CD14-positive monocyte (primary cell): ENCODE results near the gene INPP5E. TPM values are rescaled to one million over a fixed set of nuclear protein-coding genes. Genes with fewer than 3 reads are reported as not detected.
"Not testable (repeated sequence)": the region's sequence is repeated elsewhere in the genome, so short reads cannot be mapped to it uniquely, and the experiment has no call there.

ENCODE experiments used
- DNase-seq, 3 donors: peaks; one replicate each; pipeline ENCODE4 v3.0.0-alpha.2; 2011 to 2022
- H2AFZ ChIP-seq: 2 replicates; pipeline ENCODE4 v1.6.0; 2012; ENCODE audit warnings: mild to moderate bottlenecking, low read depth, low read length, inconsistent platforms; ENCODE audit not compliant: insufficient read depth, poor library complexity, severe bottlenecking
- H3K27ac ChIP-seq, 2 donors: 1 replicate in 1 of 2; 2 replicates in 1 of 2; pipeline ENCODE4 v1.5.1; 2012 to 2013; ENCODE audit warnings: low read length in 2 of 2, control low read depth in 1 of 2, inconsistent platforms in 1 of 2, low read depth in 1 of 2, mild to moderate bottlenecking in 1 of 2
- H3K27me3 ChIP-seq, 2 donors: one replicate each; pipeline versions ENCODE4 v1.6.0 to v1.6.1; 2011 to 2013; ENCODE audit warnings: low read length in 2 of 2; ENCODE audit not compliant: control insufficient read depth in 2 of 2, insufficient read depth in 2 of 2
- H3K36me3 ChIP-seq, 2 donors: replicated peaks in 1 of 2; 1 replicate in 1 of 2; 2 replicates in 1 of 2; pipeline versions ENCODE4 v1.5.1 to v1.6.1; 2012 to 2013; ENCODE audit warnings: low read length in 2 of 2, control low read depth in 1 of 2, inconsistent platforms in 1 of 2, mild to moderate bottlenecking in 1 of 2; ENCODE audit not compliant: insufficient read depth in 2 of 2, control insufficient read depth in 1 of 2
- H3K4me1 ChIP-seq, 2 donors: 1 replicate in 1 of 2; 2 replicates in 1 of 2; pipeline versions ENCODE4 v1.5.1 to v1.6.1; 2012 to 2013; ENCODE audit warnings: low read length in 2 of 2, control low read depth in 1 of 2, inconsistent platforms in 1 of 2, mild to moderate bottlenecking in 1 of 2, moderate library complexity in 1 of 2; ENCODE audit not compliant: insufficient read depth in 2 of 2, control insufficient read depth in 1 of 2
- H3K4me2 ChIP-seq: replicated peaks from 2 replicates; pipeline ENCODE3; 2012; ENCODE audit warnings: low read length, moderate library complexity, mild to moderate bottlenecking; ENCODE audit not compliant: poor library complexity, severe bottlenecking; ENCODE audit errors: extremely low read depth
- H3K4me3 ChIP-seq, 3 experiments: fragments of 200-600 bp in 1 of 3; sonication (generic) in 1 of 3; replicated peaks in 1 of 3; 1 replicate in 2 of 3; 2 replicates in 1 of 3; pipeline ENCODE4 v1.5.1; 2011 to 2013; ENCODE audit warnings: low read length in 3 of 3, mild to moderate bottlenecking in 3 of 3, control low read depth in 2 of 3, low read depth in 2 of 3, inconsistent platforms in 1 of 3, moderate library complexity in 1 of 3
- H3K79me2 ChIP-seq: 2 replicates; pipeline ENCODE4 v1.6.0; 2012; ENCODE audit warnings: mild to moderate bottlenecking, control low read depth, inconsistent platforms, low read length, moderate library complexity; ENCODE audit not compliant: insufficient read depth
- H3K9ac ChIP-seq: 2 replicates; pipeline ENCODE4 v1.6.0; 2017; ENCODE audit warnings: low read length, mild to moderate bottlenecking; ENCODE audit not compliant: insufficient read depth, poor library complexity, severe bottlenecking
- H3K9me3 ChIP-seq, 2 donors: replicated peaks in 1 of 2; 1 replicate in 1 of 2; 2 replicates in 1 of 2; pipeline versions ENCODE4 v1.5.1 to v1.6.1; 2012 to 2013; ENCODE audit warnings: low read length in 2 of 2, control low read depth in 1 of 2; ENCODE audit not compliant: control insufficient read depth in 1 of 2, insufficient read depth in 1 of 2
- H4K20me1 ChIP-seq: 2 replicates; pipeline ENCODE4 v1.6.0; 2012; ENCODE audit warnings: mild to moderate bottlenecking, low read length, control low read depth, moderate library complexity; ENCODE audit not compliant: insufficient read depth
- H3K27ac Mint-ChIP-seq, 7 donors: one replicate each; pipeline ENCODE4 v1.8.0; 2020; ENCODE audit warnings: mild to moderate bottlenecking in 7 of 7, mixed read lengths in 7 of 7, moderate library complexity in 6 of 7, inconsistent platforms in 2 of 7
- H3K27me3 Mint-ChIP-seq, 3 donors: one replicate each; pipeline ENCODE4 v1.8.0; 2021 to 2022; ENCODE audit warnings: low read depth in 3 of 3, mild to moderate bottlenecking in 3 of 3, mixed read lengths in 3 of 3, moderate library complexity in 3 of 3, inconsistent platforms in 1 of 3
- H3K36me3 Mint-ChIP-seq, 2 donors: one replicate each; pipeline ENCODE4 v1.8.0; 2020; ENCODE audit warnings: mixed read lengths in 2 of 2, inconsistent platforms in 1 of 2, mild to moderate bottlenecking in 1 of 2
- H3K4me1 Mint-ChIP-seq: one replicate; pipeline ENCODE4 v1.8.0; 2020; ENCODE audit warnings: mild to moderate bottlenecking, mixed read lengths
- H3K4me3 Mint-ChIP-seq, 2 donors: one replicate each; pipeline ENCODE4 v1.8.0; 2020; ENCODE audit warnings: mild to moderate bottlenecking in 2 of 2, mixed read lengths in 2 of 2, moderate library complexity in 1 of 2
- H3K9me3 Mint-ChIP-seq, 7 donors: one replicate each; pipeline ENCODE4 v1.8.0; 2020 to 2022; ENCODE audit warnings: mixed read lengths in 7 of 7, mild to moderate bottlenecking in 6 of 7, moderate library complexity in 6 of 7, inconsistent platforms in 2 of 7
- WGBS: methylation state at CpG from one replicate; pipeline ENCODE4 v1.1.5; 2013; ENCODE audit warnings: missing lambda C conversion rate; ENCODE audit not compliant: insufficient coverage; 5-methylcytosine and 5-hydroxymethylcytosine counted together
- intact Hi-C, 2 donors: fragments of 100-400 bp; cut with micrococcal nuclease; formaldehyde crosslinking; loops; one replicate each; pipeline versions ENCODE4 v1.15.0 to v1.15.1; 2023
- polyA plus RNA-seq, 3 donors: library from polyadenylated mRNA; depleted of rRNA in 1 of 3; unstranded in 2 of 3; stranded (reverse) in 1 of 3; fragments of 300-500 nt in 2 of 3; fragments of >200 nt in 1 of 3; fragmentation: Illumina TruSeq in 2 of 3; gene quantifications; 1 replicate in 2 of 3; 2 replicates in 1 of 3; pipeline ENCODE4 v1.2.3, GENCODE V29; 2012 to 2021
- TF ChIP-seq, protein P1 (sequence below): fragments of 200-600 bp; IDR thresholded peaks from one replicate; pipeline ENCODE4 v1.8.0; 2022; ENCODE audit warnings: antibody characterized with exemption, mild to moderate bottlenecking

The INPP5E gene
- polyA plus RNA-seq, 3 donors = 1.0 to 8.0 (median 1.0) TPM

DNA sequence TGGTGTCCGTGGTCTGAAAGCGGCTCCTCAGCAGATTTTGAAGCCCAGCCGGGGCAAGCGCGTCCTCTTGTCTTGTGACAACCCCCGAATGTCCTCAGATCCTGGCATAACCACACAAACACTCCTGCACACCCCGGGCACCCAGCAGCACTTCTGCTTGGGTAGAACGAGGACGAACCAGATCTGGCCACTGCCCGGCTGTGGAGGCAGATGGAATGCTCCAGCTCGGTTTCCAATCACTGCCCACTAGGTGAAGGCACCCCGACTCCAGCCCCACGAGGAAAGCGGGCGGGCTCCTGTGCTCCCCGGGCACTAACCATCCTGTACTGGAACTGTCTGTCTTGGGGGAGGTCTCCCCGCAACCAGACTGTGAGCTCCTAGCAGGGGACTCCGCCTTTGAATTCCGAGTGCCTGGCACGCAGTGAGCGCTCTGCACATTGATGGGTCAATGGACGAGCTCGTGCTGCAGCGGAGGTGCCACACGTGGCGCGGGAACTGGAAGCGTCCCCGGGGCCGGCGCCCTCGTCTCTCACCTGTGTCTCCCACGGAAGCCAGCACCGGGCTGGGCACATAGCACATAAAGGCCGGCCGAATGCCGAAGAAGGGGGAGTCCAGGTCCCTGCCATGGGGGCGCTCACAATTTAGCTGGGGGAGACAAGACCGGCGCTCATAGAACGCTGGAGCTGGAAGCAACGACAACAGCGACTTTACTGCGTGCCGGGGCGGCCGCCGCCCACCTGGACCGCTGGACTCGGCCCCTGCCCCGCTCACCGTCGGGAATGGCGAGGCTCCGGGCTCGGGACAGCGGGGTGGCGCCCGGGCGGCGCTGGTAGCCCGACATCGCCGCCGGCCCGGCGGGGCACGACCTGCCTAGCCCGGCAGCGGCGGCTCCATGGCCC, 29.8 kb downstream of the INPP5E start:
- Mint-ChIP-seq H3K9me3 (peaks cover 0 to 2% (median 0%) of the 10 kb centered on the region in 7 donors), H3K4me3 (peak overlapping the region; percentile 86 to 91), H3K36me3 (peaks cover 48 to 62% of the 10 kb centered on the region in 2 donors), H3K27ac (peak overlapping the region; percentile 38 to 95 (median 86)), H3K4me1 (peaks cover 29% of the 10 kb centered on the region), H3K27me3 (peaks cover 0 to 3% (median 0%) of the 10 kb centered on the region in 3 donors)
- H3K4me1 ChIP-seq = peaks cover 22 to 25% of the 10 kb centered on the region in 2 donors
- H4K20me1 ChIP-seq = peaks cover 3% of the 10 kb centered on the region
- peak overlapping the region in 1 of 2 donors; percentile 77 for H3K27ac ChIP-seq
- WGBS = 5% methylated on average over 67 of the region's 71 CpGs
- H3K4me3 ChIP-seq = peak overlapping the region; percentile 65 to 85 (median 66)
- H3K4me2 ChIP-seq = peak overlapping the region; percentile 91
- peak in 2 of 3 donors; percentile 3 to 20 for DNase-seq
- TF ChIP-seq, protein P1, sequence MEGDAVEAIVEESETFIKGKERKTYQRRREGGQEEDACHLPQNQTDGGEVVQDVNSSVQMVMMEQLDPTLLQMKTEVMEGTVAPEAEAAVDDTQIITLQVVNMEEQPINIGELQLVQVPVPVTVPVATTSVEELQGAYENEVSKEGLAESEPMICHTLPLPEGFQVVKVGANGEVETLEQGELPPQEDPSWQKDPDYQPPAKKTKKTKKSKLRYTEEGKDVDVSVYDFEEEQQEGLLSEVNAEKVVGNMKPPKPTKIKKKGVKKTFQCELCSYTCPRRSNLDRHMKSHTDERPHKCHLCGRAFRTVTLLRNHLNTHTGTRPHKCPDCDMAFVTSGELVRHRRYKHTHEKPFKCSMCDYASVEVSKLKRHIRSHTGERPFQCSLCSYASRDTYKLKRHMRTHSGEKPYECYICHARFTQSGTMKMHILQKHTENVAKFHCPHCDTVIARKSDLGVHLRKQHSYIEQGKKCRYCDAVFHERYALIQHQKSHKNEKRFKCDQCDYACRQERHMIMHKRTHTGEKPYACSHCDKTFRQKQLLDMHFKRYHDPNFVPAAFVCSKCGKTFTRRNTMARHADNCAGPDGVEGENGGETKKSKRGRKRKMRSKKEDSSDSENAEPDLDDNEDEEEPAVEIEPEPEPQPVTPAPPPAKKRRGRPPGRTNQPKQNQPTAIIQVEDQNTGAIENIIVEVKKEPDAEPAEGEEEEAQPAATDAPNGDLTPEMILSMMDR = no peak
- H3K9me3 ChIP-seq = no peaks in the 10 kb centered on the region
- intact Hi-C loops = loop anchor here in 1 of 2 donors (5.0 kb wide), 1 partner anchor 48 kb away; the partner anchor contains the start of gene DNLZ
- H3K79me2 ChIP-seq = peaks cover 42% of the 10 kb centered on the region
- H3K27me3 ChIP-seq = no peaks in the 10 kb centered on the region
- H3K9ac ChIP-seq = peak overlapping the region; percentile 94
- H3K36me3 ChIP-seq = peaks cover 52 to 60% of the 10 kb centered on the region in 2 donors
- H2AFZ ChIP-seq = peak overlapping the region; percentile 83

DNA sequence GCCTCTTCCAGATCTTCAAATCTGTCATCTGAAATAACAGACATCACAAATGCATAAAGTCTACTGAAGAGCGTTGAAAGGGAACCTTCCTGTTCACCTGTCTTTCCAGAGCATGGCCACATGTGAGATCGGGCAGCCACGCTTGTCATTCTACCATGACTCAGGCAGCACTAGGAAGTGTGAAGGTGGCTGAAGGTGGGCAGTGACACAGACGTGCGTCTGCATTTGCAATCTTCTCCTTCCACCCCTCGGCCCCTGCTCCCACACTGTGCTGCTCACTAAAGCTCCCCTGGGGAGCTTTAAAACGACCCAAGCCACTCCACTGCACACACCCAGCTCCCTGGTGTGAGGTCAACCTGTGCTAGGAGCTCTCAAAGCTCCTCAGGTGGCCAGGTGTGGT, 31.7 kb downstream of the INPP5E start:
- intact Hi-C loops = no loop called here
- no peak for DNase-seq

DNA sequence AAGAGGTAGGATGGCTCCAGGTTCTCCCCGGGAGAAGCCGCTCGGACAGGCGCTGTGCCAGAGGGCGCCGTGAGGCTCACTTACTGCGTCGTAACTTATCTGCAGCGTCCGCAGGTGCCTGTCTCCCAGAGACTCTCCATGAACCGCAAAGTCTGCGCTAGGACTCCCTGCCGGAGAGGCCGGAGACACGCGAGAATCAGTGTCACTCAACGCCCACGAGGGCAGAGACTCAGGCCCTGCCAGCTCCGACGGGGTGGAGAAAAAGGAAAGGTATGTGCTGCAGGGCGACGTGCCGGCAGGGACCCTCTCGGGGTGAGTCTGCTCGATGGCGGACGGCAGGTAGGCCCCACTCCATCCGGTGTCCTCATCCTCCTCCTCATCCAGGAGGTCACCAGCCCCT, 32.6 kb downstream of the INPP5E start:
- H3K27ac Mint-ChIP-seq, H3K9ac ChIP-seq, H3K4me3 ChIP-seq, H2AFZ ChIP-seq, DNase-seq, H3K9me3 Mint-ChIP-seq, H3K27me3 ChIP-seq, H3K9me3 ChIP-seq, H3K27me3 Mint-ChIP-seq, H3K4me2 ChIP-seq, H3K4me3 Mint-ChIP-seq, H3K27ac ChIP-seq, H4K20me1 ChIP-seq, intact Hi-C loops: not testable (repeated sequence)
- WGBS = 100% methylated on average over 11 of the region's 28 CpGs
- Histone ChIP-seq H3K36me3 (peaks cover 42 to 55% of the 10 kb centered on the region in 2 donors), H3K79me2 (peaks cover 25% of the 10 kb centered on the region), H3K4me1 (peaks cover 22 to 25% of the 10 kb centered on the region in 2 donors)
- H3K4me1 Mint-ChIP-seq = peaks cover 30% of the 10 kb centered on the region
- H3K36me3 Mint-ChIP-seq = peaks cover 37 to 63% of the 10 kb centered on the region in 2 donors

More for the DNA sequence above, 31.7 kb downstream of the INPP5E start:
- H3K4me1 Mint-ChIP-seq = peaks cover 30% of the 10 kb centered on the region
- no peak overlapping the region for H2AFZ ChIP-seq
- peaks cover 37 to 62% of the 10 kb centered on the region in 2 donors for H3K36me3 Mint-ChIP-seq
- peak overlapping the region in 1 of 7 donors; percentile 15 for H3K27ac Mint-ChIP-seq
- H3K4me3 ChIP-seq = no peak overlapping the region
- H3K4me3 Mint-ChIP-seq = no peak overlapping the region
- peaks cover 45 to 55% of the 10 kb centered on the region in 2 donors for H3K36me3 ChIP-seq
- H4K20me1 ChIP-seq = peaks cover 3% of the 10 kb centered on the region
- H3K27me3 Mint-ChIP-seq = peaks cover 0 to 3% (median 0%) of the 10 kb centered on the region in 3 donors
- peaks cover 0 to 2% (median 0%) of the 10 kb centered on the region in 7 donors for H3K9me3 Mint-ChIP-seq
- 96% methylated on average over 3 of the region's 7 CpGs for WGBS
- H3K79me2 ChIP-seq = peaks cover 33% of the 10 kb centered on the region
- H3K4me2 ChIP-seq = no peak overlapping the region
- no peaks in the 10 kb centered on the region for H3K9me3 ChIP-seq
- TF ChIP-seq, protein P1 = no peak
- H3K27me3 ChIP-seq = no peaks in the 10 kb centered on the region
- H3K9ac ChIP-seq = no peak overlapping the region
- H3K27ac ChIP-seq = no peak overlapping the region
- peaks cover 22 to 25% of the 10 kb centered on the region in 2 donors for H3K4me1 ChIP-seq
